ENCODE data around the gene RRP9.
"Not testable (repeated sequence)": the region's sequence is repeated elsewhere in the genome, so short reads cannot be mapped to it uniquely, and the experiment has no call there.

Gene RRP9, protein sequence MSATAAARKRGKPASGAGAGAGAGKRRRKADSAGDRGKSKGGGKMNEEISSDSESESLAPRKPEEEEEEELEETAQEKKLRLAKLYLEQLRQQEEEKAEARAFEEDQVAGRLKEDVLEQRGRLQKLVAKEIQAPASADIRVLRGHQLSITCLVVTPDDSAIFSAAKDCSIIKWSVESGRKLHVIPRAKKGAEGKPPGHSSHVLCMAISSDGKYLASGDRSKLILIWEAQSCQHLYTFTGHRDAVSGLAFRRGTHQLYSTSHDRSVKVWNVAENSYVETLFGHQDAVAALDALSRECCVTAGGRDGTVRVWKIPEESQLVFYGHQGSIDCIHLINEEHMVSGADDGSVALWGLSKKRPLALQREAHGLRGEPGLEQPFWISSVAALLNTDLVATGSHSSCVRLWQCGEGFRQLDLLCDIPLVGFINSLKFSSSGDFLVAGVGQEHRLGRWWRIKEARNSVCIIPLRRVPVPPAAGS

DNA sequence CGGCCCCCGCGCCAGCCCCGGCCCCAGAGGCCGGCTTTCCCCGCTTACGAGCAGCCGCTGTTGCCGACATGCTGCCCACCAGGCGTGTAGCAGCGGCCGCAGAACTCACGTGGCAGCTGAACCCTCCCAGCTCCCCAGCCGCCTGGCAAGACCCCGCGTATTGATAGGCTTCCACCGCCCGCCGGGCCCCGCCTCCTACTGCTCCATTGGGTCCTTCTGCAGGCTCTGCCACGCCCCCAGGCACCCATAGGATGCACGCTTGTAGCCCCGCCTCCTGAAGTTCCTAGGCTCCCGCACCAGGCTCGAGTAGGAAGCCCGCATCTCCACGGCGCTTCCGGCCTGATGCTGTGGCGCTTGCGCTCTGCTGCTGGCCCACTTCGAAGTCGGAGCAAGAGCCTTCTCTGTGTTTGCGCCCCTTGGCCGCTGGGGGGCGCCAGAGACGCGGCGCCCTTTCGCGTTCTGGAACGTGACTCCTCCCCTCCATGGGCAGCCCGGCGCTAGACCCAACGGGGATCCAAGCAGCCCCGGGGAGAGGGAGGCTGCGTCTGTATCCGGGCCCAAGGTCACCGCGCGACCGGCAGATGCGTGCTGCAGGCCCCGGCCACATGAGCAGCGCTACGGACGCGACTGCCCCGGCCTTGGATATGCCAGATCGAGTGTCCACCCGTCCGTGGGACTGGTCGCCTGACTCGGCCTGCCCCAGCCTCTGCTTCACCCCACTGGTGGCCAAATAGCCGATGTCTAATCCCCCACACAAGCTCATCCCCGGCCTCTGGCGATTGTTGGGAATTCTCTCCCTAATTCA is at the start of gene RRP9, which contains the start of gene PARP3:
Gene RRP9, minus strand, starts transcription at position 107 of the 805 bp plus-strand sequence. Its CDS starts 37 bp downstream, at position 70.
Gene PARP3, plus strand, starts transcription at position 566 of the 805 bp plus-strand sequence. CDS start 993 bp downstream, outside the sequence.
- DNase-seq, result peak; percentile 97 to 98

DNA sequence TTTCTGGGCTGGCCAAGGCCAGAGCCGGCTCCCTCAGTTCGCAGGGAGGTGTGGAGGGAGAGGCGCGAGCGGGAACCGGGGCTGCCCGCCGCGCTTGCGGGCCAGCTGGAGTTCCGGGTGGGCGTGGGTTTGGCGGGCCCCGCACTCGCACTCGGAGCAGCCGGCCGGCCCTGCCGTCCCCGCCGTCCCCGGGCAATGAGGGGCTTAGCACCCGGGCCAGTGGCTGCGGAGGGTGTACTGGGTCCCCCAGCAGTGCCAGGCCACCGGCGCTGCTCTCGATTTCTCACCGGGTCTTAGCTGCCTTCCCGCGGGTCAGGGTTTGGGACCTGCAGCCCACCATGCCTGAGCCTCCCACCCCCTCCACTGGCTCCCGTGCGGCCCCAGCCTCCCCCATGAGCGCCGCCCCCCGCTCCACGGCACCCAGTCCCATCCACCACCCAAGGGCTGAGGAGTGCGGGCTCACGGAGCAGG is 48.8 kb upstream of the RRP9 start:
- not testable (repeated sequence) for DNase-seq

DNA sequence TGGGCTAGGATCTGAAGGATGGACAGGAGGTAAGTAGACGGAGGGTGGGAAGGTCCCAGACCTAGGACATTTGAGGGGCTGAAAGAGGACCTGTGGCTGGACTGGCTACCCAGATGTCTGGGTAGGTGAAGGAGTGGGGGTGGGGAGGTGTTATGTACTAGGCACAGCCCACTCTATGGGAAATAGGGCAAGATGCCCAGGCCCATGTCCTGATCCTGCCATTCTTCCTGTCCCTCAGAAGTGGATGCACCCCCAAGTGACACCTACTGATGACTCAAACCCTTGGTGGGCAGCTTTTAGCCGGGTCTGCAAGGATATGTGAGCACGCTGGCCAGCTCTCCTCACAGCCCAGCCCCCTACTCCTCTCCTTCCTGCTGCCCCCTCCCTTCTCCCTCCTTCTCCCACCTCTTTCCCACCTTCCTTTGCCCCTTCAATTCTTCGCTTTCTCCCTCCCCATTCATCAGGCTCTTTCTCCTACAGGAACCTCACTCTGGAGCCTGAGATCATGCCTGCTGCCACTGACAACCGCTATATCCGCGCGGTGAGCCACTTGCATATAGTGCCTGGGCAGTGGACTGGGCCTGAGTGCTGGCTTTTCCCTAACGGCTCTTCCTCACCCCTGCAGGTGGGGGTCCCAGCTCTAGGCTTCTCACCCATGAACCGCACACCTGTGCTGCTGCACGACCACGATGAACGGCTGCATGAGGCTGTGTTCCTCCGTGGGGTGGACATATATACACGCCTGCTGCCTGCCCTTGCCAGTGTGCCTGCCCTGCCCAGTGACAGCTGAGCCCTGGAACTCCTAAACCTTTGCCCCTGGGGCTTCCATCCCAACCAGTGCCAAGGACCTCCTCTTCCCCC is 46.8 kb upstream of the RRP9 start:
- DNase-seq, result no peak

DNA sequence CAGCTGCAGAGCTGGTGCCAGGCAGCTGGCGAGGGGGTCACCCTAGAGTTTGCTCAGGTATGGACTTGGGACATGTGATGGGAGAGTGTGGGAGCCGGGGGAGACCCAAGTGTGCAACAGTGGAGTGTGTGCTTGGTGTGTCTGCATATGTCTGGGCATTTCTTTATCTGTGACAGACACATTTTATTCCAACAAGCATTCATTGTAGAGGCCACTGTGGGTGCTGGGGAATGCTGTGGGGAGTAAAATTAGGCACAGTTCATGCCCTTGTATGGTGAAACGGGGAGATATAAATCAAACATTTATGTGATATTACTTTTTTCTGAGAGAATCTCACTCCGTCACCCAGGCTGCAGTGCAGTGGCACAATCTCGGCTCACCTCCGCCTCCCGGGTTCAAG is 45.9 kb upstream of the RRP9 start:
- DNase-seq, result no peak

DNA sequence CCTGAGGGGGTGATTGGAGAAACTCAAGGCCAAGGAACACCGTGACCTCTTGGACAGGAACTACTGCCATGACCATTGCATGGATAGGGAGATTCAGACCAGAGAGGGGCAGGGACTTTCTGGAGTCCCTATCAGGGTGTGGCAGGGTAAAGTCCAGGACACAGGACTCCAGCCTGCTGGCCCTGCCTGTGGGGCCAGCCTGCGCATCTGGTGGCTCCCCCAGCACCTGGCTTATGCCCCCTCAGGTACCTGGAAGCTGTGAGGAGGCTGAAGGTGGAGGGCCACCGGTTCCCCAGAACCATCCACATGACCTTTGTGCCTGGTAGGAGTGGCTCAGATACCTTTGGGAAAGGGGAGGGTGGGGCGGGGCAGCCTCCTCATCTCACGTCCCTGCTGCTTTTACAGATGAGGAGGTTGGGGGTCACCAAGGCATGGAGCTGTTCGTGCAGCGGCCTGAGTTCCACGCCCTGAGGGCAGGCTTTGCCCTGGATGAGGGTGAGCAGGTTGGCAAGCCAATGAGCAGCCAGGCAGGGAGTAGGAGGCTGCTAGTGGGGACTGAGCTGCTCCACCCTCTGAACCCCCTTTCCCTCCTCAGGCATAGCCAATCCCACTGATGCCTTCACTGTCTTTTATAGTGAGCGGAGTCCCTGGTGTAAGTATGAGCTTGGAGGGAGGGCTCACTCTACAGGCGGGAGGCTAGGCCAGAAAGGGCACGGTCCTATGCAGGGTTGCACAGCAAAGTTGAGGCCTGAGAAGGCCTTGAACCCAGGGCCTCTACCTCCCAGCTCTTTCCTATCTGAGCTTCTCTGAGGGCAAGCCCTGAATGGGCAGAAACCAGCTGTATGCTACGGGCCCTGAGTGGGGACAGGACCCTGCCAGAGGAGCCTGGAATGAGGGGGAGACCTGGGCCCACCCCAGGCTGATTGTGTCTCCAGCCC is 44.6 kb upstream of the RRP9 start:
- no peak for DNase-seq

DNA sequence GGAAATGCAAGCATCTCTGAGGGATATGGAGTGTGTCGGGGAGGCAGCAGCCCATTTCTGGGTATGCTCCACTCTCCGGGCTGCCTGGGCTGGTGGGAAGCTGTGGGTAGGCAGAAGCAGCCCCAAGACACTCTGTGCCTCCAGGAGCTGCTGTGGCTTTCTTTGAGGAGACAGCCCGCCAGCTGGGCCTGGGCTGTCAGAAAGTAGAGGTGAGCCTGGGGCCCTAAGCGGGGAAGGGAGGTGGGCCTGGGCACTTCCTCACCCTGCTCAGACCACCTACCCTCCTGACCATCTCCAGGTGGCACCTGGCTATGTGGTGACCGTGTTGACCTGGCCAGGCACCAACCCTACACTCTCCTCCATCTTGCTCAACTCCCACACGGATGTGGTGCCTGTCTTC is 43.4 kb upstream of the RRP9 start:
- DNase-seq, result no peak

DNA sequence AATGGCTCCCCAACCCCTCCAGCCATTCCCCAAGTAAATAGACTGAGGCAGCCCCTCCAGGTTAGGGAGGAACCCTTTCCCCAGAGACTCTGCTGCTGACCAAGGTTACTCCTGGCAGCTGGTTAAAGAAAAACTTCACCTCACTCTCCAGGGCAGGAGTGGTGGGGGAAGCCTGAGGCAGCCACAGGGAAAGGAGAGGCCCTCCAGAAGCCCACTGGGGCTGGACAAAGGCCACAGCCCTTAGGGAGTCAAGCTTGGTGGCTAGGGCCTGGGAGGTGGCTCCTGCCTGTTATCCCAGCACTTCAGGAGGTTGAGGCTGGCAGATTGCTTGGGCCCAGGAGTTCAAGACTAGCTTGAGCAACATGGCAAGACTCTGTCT is 42.6 kb upstream of the RRP9 start:
- no peak for DNase-seq

DNA sequence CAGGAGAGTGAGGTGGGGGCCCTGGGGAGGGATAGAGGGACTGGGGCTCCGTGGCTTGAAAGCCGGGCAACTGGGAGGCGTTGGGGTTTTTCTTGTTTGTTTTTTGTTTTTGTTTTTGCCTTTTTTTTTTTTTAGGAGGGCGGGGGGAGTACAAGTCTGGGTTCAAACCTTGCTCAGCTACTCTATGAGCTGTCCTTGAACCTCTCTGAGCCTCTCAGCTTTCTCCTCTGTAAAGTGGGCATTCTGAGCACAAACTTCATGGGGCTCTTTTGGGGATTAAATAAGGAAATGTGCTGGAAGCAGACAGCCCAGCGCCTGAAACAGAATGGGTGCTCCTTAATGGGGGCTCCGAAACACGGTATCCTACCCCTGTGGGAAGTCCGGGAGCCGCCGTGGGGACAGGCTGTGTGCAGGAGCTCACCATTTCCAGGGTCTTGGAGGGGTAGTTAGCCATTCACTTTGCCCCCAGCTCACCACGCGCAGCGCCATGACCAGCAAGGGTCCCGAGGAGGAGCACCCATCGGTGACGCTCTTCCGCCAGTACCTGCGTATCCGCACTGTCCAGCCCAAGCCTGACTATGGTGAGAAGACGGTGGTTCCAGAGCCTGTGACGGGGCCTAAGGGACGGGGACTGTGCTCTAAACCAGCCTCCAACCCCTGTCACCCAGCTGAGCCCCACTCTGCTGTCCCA is 42.0 kb upstream of the RRP9 start:
- no peak for DNase-seq

DNA sequence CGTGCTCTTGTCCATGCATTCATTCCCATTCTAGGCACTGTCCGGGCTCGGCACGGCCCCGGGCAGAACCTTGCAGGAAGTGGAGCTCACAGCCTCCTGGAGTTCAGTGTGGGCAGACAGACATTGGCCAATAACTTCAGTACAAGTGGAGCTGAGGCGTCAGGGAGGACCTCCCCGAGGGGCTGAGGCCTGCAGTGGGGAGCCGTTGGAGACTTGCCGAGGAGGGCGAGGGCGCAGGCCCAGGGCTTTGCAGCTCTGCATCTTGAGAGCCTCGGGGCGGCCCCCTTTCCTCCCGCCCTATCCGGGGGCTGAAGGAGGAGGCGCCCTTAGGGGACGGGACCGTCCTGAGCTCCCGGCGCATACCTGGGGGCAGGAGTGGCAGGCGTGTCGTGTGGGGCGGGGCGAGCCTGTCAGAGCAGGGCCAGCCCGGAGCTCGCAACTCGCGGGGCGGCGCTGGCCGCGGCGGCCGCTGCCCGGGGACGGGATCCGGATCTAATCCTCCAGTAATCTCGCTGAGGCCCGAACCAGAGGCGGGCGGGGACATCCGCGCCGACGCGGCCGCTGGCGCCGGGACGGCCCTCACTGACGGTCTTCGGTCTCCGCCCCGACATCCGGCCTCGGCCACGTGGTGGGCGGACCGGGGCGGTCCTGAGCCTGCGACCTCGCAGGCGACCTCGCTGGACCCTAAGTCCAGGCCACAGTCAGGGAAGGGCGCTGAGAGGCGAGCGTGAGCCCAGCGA is 41.3 kb upstream of the RRP9 start, which contains the start of gene ACY1:
Gene ACY1, plus strand, starts transcription at position 698 of the 740 bp plus-strand sequence. CDS start 530 bp downstream, outside the sequence.
- peak; percentile 17 to 38 for DNase-seq

DNA sequence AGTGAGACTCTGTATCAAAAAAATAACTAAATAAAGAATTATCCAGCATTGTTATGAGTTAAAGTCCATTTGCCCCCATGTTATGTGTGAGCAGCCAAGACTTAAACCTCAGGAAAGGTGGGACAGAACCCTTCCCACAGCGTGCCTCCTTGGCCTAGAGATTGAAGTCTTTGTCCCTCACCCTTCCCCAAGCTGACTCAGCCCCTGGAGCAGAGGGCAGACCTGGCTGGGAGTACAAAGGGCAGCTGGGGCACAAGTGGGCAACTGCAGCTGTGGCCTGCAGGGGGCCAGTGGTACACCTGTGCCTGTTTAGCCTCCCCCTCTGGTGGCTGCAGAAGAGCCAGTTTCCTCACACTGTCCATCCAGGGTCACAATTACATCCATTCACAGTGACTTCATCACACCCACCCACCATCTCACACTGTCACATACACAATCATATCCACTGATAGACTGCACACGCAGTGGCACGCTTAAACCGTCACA is 40.7 kb upstream of the RRP9 start:
- DNase-seq, result peak; percentile 11 to 20

DNA sequence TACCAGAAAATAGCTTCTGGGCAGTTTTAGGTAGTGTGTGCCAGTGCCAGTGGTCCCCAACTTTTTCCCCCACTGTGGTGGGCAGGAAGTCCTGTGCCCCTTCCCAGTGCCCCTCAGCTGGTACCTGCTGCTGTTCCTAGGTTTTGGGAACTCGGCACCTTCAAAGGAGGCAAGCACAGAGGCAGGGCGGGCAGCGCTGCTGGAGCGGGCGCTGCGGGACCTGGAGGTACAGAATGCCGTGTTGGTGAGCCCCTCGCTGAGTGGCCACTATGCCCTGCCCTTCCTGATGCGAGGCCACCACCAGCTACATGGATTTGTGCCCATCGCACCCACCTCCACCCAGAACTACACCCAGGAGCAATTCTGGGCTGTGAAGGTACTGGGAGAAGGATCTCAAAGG is 38.5 kb upstream of the RRP9 start:
- no peak for DNase-seq

DNA sequence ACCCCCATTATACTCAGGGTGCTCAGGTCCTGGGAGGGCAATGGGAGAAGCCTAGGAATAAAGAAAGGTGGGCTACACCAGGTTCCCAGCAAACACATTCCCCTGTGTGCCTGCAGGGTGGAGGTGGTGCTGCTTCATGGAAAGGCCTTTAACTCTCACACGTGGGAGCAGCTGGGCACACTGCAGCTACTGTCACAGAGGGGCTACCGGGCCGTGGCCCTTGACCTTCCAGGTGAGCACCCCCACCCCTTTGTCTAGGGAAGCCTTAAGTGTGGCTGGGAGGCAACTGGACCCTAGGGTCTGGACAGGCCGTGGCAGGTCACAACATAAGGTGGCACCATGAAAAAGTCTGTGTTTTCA is 36.4 kb upstream of the RRP9 start:
- DNase-seq, result no peak

DNA sequence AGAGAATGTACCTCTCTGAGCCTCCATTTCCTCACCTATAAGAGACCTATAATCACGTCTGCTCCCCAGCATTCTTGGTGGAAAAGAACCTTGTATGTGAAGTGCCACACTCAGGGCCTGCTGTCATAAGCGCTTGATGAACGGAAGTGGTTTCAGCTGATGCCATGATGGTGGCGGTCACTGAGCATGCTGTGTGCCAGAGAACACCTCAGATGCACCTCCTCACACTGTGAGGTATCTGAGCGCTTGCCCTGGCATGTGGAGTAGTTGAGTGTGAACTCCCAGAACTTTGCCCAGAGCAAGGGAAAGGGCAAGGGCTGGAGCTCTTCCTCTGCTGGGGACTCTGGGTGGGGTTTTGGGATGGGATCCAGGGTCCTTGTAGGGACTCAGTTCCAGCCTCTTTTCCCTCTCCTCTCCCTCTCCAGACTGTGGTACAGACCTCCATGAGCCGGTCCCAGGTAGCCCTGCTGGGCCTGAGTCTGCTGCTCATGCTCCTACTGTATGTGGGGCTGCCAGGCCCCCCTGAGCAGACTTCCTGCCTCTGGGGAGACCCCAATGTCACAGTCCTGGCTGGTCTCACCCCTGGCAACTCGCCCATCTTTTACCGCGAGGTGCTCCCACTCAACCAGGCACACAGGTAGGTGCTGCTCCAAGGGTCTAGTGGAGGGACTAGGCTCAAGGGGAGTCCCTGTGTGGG is 35.9 kb upstream of the RRP9 start:
- DNase-seq, result no peak

DNA sequence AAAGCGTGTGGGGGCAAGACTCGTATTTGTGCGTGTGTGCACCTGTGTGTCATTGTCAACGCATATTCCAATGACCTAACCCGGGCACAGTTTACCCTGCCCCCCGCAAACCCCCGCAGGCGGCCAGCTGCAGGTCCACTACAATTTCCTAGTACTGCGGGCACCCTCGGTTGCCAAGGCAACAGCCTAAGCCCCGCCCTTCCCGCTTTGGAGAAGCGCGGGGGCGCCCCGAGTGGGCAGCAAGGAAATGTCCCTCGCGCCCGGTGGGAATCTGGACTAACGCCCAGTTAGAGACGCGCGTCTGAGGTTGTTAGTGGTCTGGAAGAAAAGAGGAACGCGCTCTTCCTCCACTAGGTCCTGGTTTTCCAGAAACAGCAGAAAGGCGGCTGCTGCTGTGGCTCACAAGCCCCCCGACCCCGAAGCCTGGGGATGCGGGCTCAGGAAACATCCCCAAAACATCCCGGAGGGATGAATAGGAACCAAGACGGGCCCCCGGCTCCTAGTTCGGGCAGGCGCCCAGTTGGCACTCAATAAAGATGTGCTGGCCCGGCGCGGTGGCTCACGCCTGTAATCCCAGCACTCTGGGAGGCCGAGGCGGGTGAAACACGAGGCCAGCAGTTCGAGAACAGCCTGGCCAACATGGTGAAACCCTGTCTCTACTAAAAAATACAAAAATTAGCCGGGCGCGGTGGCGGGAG is 34.3 kb upstream of the RRP9 start:
- peak; percentile 14 to 44 for DNase-seq

DNA sequence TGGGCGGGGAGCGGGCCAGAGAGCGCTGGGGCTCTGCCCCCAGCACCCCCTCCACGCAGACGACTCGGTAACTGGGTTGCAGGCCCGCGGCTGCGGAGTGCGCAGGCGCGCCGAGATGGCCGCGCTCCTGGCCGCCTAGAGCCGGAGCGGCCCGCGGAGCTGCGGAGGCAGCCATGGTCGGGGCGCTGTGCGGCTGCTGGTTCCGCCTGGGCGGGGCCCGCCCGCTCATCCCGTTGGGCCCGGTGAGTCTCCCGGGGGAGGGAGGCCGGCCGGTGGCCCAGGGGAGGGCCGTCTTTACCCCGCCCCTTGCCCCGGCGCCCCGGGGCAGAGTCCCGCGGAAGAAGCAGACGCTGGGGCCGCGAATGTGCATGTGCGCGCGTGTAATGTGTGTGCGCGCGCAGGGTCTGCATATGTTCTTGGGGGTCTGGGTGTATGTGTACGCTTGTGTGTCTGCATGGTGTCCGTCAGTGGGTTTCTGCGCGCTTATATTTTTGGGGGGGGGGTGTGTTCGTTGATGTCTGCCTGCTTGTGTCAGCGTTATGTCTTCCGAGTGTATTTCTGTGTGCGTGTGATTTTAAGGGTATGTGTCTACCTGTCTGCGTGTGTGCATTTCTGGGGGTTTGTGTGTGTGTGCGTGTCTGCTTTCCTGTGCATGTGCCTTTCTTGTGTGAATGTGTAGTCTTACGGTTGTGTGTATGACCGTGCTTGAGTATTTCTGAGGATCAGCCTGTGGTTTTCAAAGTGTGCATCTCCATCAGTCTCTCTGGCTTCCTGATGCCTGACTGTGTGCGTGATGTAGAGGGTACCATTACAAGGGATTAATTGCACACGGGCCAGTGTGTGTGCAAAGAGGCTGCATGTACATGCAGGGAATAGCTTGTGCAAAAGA is 33.5 kb upstream of the RRP9 start, which contains the start of gene ABHD14A:
Gene ABHD14A, plus strand, starts transcription at position 102 of the 889 bp plus-strand sequence. Its CDS starts 72 bp downstream, at position 174.
- DNase-seq, result peak; percentile 38 to 63

DNA sequence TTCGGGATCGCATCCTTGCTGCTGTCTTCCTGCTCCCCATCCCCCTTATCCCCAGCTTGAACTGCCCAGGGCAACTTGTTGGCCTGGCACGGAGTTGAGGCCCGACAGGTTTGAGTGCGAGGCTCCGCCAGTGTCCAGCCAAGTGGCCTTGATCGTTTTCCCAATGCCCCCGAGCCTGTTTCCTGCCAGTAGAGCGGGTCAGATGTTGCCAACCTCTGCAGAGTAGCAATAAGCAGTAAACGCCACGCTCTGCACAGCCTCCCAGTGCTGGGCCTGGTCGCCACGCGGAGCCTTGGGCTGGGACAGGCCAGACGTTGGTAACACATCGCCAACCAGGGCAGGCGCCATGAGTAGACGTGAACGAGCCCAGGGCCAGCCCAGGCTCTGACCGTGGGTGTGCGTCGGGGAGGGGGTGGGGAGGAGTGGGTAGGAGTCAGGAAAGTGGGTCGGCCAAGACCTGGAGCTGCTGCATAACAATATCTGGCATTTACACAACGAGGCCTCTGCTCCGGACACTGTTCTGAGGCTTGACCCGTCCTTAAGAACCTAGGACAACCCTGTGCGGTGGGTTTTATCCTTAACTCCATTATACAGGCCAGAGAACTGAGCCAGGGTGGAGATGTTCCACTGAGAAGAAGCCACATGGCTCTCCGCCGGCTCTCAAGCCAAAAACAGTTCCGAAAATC is 32.7 kb upstream of the RRP9 start:
- DNase-seq, result no peak

DNA sequence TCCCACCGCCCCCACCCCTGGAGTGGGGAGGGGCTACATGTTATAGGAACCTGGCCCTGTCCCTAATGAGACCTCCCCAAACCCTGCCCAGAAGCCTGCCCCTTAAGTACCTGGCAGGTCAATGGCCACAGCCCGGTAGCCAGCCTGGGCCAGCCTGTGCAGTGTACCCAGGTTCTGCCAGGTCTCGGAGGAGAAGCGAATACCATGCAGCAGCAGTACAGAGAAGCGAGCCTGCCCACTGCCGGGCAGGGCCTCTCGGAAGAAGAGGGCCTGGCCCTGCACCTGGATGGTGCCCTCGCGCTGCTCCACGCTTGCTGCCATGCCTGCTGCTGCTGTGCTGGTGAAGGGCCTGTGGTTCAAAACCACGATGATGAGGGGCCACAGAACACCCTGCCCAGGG is 29.6 kb upstream of the RRP9 start:
- no peak for DNase-seq

All from NCI-H1930 (cell line).